HepG2 (cell line): ENCODE results near the gene CLDN10. TPM values are rescaled to one million over a fixed set of nuclear protein-coding genes. Genes with fewer than 3 reads are reported as not detected.
"Not testable (repeated sequence)": the region's sequence is repeated elsewhere in the genome, so short reads cannot be mapped to it uniquely, and the experiment has no call there.

ENCODE experiments used
- ATAC-seq: fragments of 200-7000 bp; cut with Tn5 transposase; 3 replicates; pipeline ENCODE4 v1.9.1; 2020; ENCODE audit warnings: mild to moderate bottlenecking, moderate library complexity
- BruUV-seq: library from RNA; stranded (reverse); fragments of 400-500 nt; replicated peaks from 2 replicates; lab custom pipeline; 2021; lab: Mats Ljungman, UMichigan
- CTCF ChIA-PET: fragments of 300-600 bp; formaldehyde crosslinking; extraction: SDS; loops from one replicate; lab custom pipeline; 2021; ENCODE audit warnings: low total read pairs, inconsistent platforms, low intra/inter-chr PET ratio; lab: Yijun Ruan, JAX
- POLR2A ChIA-PET: fragments of 350-600 bp; sonication (Branson Sonifier 250); formaldehyde crosslinking; loops from one replicate; lab custom pipeline; 2020; ENCODE audit warnings: antibody characterized with exemption, inconsistent platforms; lab: Yijun Ruan, JAX
- DNase-seq: peaks from one replicate; pipeline ENCODE4 v3.0.0-alpha.2; 2015; ENCODE audit warnings: low spot score
- FAIRE-seq: peaks from 3 replicates; lab custom pipeline; 2011; peaks lifted over from hg19 to GRCh38; lab: Jason Lieb, UNC
- H2AFZ ChIP-seq: one replicate; pipeline ENCODE4 v1.6.1; 2011; ENCODE audit warnings: low read length, inconsistent platforms
- H3K27ac ChIP-seq: fragments of 300-600 bp; 3 replicates; pipeline ENCODE4 v1.8.0; 2011; ENCODE audit warnings: mixed run types, mild to moderate bottlenecking, mixed read lengths, low read length, inconsistent platforms; ENCODE audit not compliant: insufficient read depth; ENCODE audit errors: extremely low read length
- H3K27me3 ChIP-seq, 2 experiments: fragments of 200-600 bp in 1 of 2; 2 replicates in 1 of 2; 3 replicates in 1 of 2; pipeline versions ENCODE4 v1.6.0 to v1.8.0; 2011; ENCODE audit warnings: low read length in 2 of 2, mild to moderate bottlenecking in 2 of 2, moderate library complexity in 2 of 2, inconsistent platforms in 1 of 2; ENCODE audit not compliant: insufficient read depth in 2 of 2, control insufficient read depth in 1 of 2
- H3K36me3 ChIP-seq, 2 experiments: fragments of 200-600 bp in 1 of 2; replicated peaks in 1 of 2; 2 replicates in 1 of 2; 3 replicates in 1 of 2; pipeline versions ENCODE4 v1.5.1 to v1.8.0; 2011; ENCODE audit warnings: low read length in 2 of 2, inconsistent platforms in 1 of 2; ENCODE audit not compliant: insufficient read depth in 2 of 2, control insufficient read depth in 1 of 2
- H3K4me1 ChIP-seq: 2 replicates; pipeline ENCODE4 v1.5.1; 2012; ENCODE audit warnings: low read length, inconsistent platforms; ENCODE audit not compliant: insufficient read depth
- H3K4me2 ChIP-seq: 2 replicates; pipeline ENCODE4 v1.6.0; 2011; ENCODE audit warnings: low read depth, low read length, inconsistent platforms
- H3K4me3 ChIP-seq, 3 experiments: fragments of 200-600 bp in 1 of 3; sonication (generic), shearing (Covaris generic) in 1 of 3; replicated peaks in 1 of 3; 2 replicates each; pipeline ENCODE4 v1.5.1; 2011 to 2016; ENCODE audit warnings: low read length in 3 of 3, inconsistent platforms in 2 of 3, low read depth in 2 of 3, mild to moderate bottlenecking in 2 of 3, control low read depth in 1 of 3, mixed read lengths in 1 of 3; ENCODE audit not compliant: insufficient read depth in 1 of 3
- H3K79me2 ChIP-seq: one replicate; pipeline ENCODE4 v1.6.1; 2011; ENCODE audit warnings: low read length, inconsistent platforms; ENCODE audit not compliant: insufficient read depth
- H3K9ac ChIP-seq: 2 replicates; pipeline ENCODE4 v1.6.0; 2011; ENCODE audit warnings: mild to moderate bottlenecking, low read depth, low read length, inconsistent platforms; ENCODE audit not compliant: insufficient read depth
- H3K9me3 ChIP-seq: 2 replicates; pipeline ENCODE4 v1.5.1; 2012; ENCODE audit warnings: mild to moderate bottlenecking, low read length
- H4K20me1 ChIP-seq: 2 replicates; pipeline ENCODE4 v1.6.0; 2011; ENCODE audit warnings: inconsistent platforms, mild to moderate bottlenecking, low read length, moderate library complexity; ENCODE audit not compliant: insufficient read depth
- SCMH1 ChIP-seq: sonication (generic); formaldehyde crosslinking; IDR thresholded peaks from 2 replicates; pipeline ENCODE4 v1.9.0; 2021; ENCODE audit warnings: missing genetic modification reagents, mild to moderate bottlenecking, borderline replicate concordance
- SRSF4 ChIP-seq: fragments of 200-400 bp; formaldehyde crosslinking; IDR thresholded peaks from one replicate; pipeline ENCODE4 v1.6.1; 2018; ENCODE audit warnings: mild to moderate bottlenecking, low read depth, low read length, moderate library complexity; ENCODE audit not compliant: poor library complexity, severe bottlenecking
- ZFP91 ChIP-seq: sonication (generic); formaldehyde crosslinking; IDR thresholded peaks from 2 replicates; pipeline ENCODE4 v1.9.0; 2022; ENCODE audit warnings: missing genetic modification reagents, mild to moderate bottlenecking, borderline replicate concordance
- WGBS: methylation state at CpG from one replicate; pipeline ENCODE4 v1.1.6; 2017; ENCODE audit warnings: low lambda C conversion rate; 5-methylcytosine and 5-hydroxymethylcytosine counted together
- in situ Hi-C: cut with HindIII; loops from 2 replicates; pipeline ENCODE4 v1.10.0; 2017; ENCODE audit warnings: low pct_unique_long_range_greater_than_20kb; ENCODE audit not compliant: extremely low pct_ligation_motif_present
- intact Hi-C: fragments of 100-400 bp; cut with micrococcal nuclease; formaldehyde crosslinking; loops from one replicate; pipeline ENCODE4 v1.10.0; 2022; ENCODE audit not compliant: unreplicated experiment
- polyA plus RNA-seq, 8 experiments: library from polyadenylated mRNA; depleted of rRNA in 3 of 8; stranded (reverse) in 7 of 8; unstranded in 1 of 8; fragments of >200 nt; fragmentation: Illumina TruSeq in 4 of 8; extraction: Trizol in 4 of 8; gene quantifications; 2 replicates each; pipeline versions ENCODE4 v1.2.1 to v1.2.3, GENCODE V29; 2011 to 2016; ENCODE audit warnings: low read depth in 4 of 8, missing spikeins in 1 of 8, mixed read lengths in 1 of 8; ENCODE audit not compliant: insufficient read depth in 1 of 8
- total RNA-seq, 5 experiments: library from RNA; depleted of rRNA; stranded (reverse); fragments of >200 nt; fragmentation: Illumina TruSeq; extraction: Trizol; gene quantifications; 2 replicates each; pipeline ENCODE4 v1.2.3, GENCODE V29; 2016; ENCODE audit warnings: low read depth in 1 of 5
- TF ChIP-seq, protein P1 (sequence below): sonication (generic); formaldehyde crosslinking; IDR thresholded peaks from 2 replicates; pipeline ENCODE4 v1.4.0; 2020; ENCODE audit warnings: mild to moderate bottlenecking, missing genetic modification reagents, borderline replicate concordance

The CLDN10 gene
- total and polyA plus RNA-seq, 2 of the 13 experiments (the other 11 are each of a cell fraction or from before 2014, with no cell fraction given) = not detected

DNA sequence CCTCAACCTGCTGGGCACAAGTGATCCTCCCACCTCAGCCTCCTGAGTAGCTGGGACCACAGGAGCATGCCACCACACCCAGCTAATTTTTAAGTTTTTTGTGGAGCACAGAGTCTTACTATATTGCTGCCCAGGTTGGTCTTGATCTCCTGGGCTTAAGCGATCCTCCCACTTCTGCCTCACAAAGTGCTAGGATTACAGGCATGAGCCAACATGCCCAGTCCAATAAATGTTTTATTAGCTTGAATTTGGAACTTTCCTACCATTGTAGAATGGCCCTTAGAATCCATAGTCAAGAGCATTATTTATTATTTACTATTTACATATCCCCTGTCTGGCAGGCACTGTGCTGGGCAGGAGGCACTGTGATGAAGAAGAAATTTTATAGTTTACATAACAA is 39.6 kb upstream of the CLDN10 start (continued):
- no peak for TF ChIP-seq SRSF4
- TF ChIP-seq, protein P1, sequence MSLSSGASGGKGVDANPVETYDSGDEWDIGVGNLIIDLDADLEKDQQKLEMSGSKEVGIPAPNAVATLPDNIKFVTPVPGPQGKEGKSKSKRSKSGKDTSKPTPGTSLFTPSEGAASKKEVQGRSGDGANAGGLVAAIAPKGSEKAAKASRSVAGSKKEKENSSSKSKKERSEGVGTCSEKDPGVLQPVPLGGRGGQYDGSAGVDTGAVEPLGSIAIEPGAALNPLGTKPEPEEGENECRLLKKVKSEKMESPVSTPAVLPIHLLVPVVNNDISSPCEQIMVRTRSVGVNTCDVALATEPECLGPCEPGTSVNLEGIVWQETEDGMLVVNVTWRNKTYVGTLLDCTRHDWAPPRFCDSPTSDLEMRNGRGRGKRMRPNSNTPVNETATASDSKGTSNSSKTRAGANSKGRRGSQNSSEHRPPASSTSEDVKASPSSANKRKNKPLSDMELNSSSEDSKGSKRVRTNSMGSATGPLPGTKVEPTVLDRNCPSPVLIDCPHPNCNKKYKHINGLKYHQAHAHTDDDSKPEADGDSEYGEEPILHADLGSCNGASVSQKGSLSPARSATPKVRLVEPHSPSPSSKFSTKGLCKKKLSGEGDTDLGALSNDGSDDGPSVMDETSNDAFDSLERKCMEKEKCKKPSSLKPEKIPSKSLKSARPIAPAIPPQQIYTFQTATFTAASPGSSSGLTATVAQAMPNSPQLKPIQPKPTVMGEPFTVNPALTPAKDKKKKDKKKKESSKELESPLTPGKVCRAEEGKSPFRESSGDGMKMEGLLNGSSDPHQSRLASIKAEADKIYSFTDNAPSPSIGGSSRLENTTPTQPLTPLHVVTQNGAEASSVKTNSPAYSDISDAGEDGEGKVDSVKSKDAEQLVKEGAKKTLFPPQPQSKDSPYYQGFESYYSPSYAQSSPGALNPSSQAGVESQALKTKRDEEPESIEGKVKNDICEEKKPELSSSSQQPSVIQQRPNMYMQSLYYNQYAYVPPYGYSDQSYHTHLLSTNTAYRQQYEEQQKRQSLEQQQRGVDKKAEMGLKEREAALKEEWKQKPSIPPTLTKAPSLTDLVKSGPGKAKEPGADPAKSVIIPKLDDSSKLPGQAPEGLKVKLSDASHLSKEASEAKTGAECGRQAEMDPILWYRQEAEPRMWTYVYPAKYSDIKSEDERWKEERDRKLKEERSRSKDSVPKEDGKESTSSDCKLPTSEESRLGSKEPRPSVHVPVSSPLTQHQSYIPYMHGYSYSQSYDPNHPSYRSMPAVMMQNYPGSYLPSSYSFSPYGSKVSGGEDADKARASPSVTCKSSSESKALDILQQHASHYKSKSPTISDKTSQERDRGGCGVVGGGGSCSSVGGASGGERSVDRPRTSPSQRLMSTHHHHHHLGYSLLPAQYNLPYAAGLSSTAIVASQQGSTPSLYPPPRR = no peak
- TF ChIP-seq SCMH1 (CRISPR knock-in tag) = no peak
- TF ChIP-seq ZFP91 = no peak

DNA sequence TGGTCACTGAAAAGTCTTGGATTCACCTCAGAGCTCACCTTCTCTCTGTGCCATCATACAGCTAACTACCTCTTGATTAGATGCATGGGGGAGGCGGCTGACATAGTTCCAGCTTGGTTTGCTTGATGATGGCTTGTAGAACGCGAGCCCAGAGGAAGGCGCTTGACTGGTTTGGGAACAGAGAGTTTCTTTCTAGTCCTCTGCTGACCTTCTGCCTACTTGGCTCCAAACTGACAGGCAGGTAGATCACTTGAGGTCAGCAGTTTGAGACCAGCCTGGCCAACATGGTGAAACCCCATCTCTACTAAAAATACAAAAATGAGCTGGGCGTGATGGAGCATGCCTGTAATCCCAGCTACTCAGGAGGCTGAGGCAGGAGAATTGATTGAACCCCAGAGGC is 36.9 kb upstream of the CLDN10 start:
- H3K27me3 ChIP-seq, H3K4me3 ChIP-seq, CTCF ChIA-PET, DNase-seq, BruUV-seq, POLR2A ChIA-PET, H3K27ac ChIP-seq, in situ Hi-C loops, H3K9me3 ChIP-seq, H3K4me1 ChIP-seq, H3K36me3 ChIP-seq, intact Hi-C loops, FAIRE-seq, ATAC-seq, H2AFZ ChIP-seq, H3K9ac ChIP-seq, H4K20me1 ChIP-seq, H3K79me2 ChIP-seq, H3K4me2 ChIP-seq: not testable (repeated sequence)
- WGBS = 54% methylated on average over 4 of the region's 5 CpGs
